SK-N-SH treated with all-trans-retinoic acid at 6 μM for 48 hours (cell line): ENCODE measurements around the gene ANO6.

Source experiments
- RARB ChIP-seq: fragments of 250-450 bp; sonication (Bioruptor Pico); IDR thresholded peaks from 2 replicates; pipeline ENCODE4 v1.8.0; 2021; ENCODE audit warnings: mild to moderate bottlenecking, moderate library complexity
- ZFP30 ChIP-seq: fragments of 450-650 bp; formaldehyde crosslinking; IDR thresholded peaks from 2 replicates; pipeline ENCODE4 v1.5.0; 2022; ENCODE audit warnings: mild to moderate bottlenecking, moderate library complexity

GRCh38 chr12:45434094-45434493 is 218.2 kb downstream of the ANO6 start:
- TF ChIP-seq ZFP30 (no peak), RARB (no peak)
